Cortex of kidney (tissue), 1 donor: ENCODE measurements around the gene ABCD1.

Experiments
- DNase-seq: peaks from one replicate; lab custom pipeline; 2025; lab: John Stamatoyannopoulos, UW

ABCD1 gene

GRCh38 chrX:153773741-153774575, 49.3 kb downstream of the ABCD1 start:
- no peak for DNase-seq

GRCh38 chrX:153774576-153775292, 50.1 kb downstream of the ABCD1 start:
- no peak for DNase-seq

- DNase-seq = no peak
Observed at GRCh38 chrX:153775293-153776119, 50.9 kb downstream of the ABCD1 start.

- DNase-seq = no peak
Observed at GRCh38 chrX:153776120-153776599, 51.5 kb downstream of the ABCD1 start.

GRCh38 chrX:153776611-153777045, 52.0 kb downstream of the ABCD1 start:
- DNase-seq = no peak

GRCh38 chrX:153777261-153778090, 52.8 kb downstream of the ABCD1 start:
- no peak for DNase-seq

GRCh38 chrX:153778181-153778580, 53.5 kb downstream of the ABCD1 start:
- DNase-seq = no peak

GRCh38 chrX:153778684-153779101, 54.0 kb downstream of the ABCD1 start:
- DNase-seq = no peak

- no peak for DNase-seq
Observed at GRCh38 chrX:153779891-153780677, 55.4 kb downstream of the ABCD1 start.

GRCh38 chrX:153780678-153781427, 56.2 kb downstream of the ABCD1 start, which contains the start of gene SRPK3:
Gene SRPK3 (plus strand): TSS chrX:153781041. CDS start chrX:153781087, 46 bp downstream.
- no peak for DNase-seq

- DNase-seq = no peak
Observed at GRCh38 chrX:153781428-153782047, 56.9 kb downstream of the ABCD1 start.

- DNase-seq = no peak
Observed at GRCh38 chrX:153782313-153782712, 57.7 kb downstream of the ABCD1 start.

GRCh38 chrX:153782871-153783270, 58.2 kb downstream of the ABCD1 start:
- DNase-seq = no peak

- DNase-seq = no peak
Observed at GRCh38 chrX:153783378-153784013, 58.8 kb downstream of the ABCD1 start.

GRCh38 chrX:153784325-153784967, 59.8 kb downstream of the ABCD1 start:
- DNase-seq = no peak

- no peak for DNase-seq
Observed at GRCh38 chrX:153786669-153787068, 62.0 kb downstream of the ABCD1 start.

- DNase-seq = no peak
Observed at GRCh38 chrX:153789654-153790053, 65.0 kb downstream of the ABCD1 start.
